SK-N-MC (cell line): ENCODE results near the gene OR2W1.

ENCODE experiments used
- EZH2 ChIP-seq: fragments of 200-600 bp; sonication (generic); IDR thresholded peaks from one replicate; pipeline ENCODE4 v1.6.1; 2017; ENCODE audit warnings: antibody characterized with exemption
- FOXP2 ChIP-seq: optimal IDR thresholded peaks from 2 replicates; pipeline ENCODE3; 2011; ENCODE audit warnings: mild to moderate bottlenecking, moderate library complexity; ENCODE audit not compliant: insufficient read depth; ENCODE audit errors: extremely low read length, control extremely low read depth
- POLR2AphosphoS5 ChIP-seq: IDR thresholded peaks from 2 replicates; pipeline ENCODE4 v1.6.1; 2012; ENCODE audit warnings: mild to moderate bottlenecking, low read depth, low read length, borderline replicate concordance

GRCh38 chr6:28995093-28995650, 49.8 kb downstream of the OR2W1 start:
- no peak for TF ChIP-seq POLR2AphosphoS5
- TF ChIP-seq EZH2 = no peak
- TF ChIP-seq FOXP2 = no peak
